GM18498 (cell line): ENCODE results near the gene ADORA1.

Experiments used
- ATAC-seq: cut with Tn5 transposase; IDR thresholded peaks from one replicate; pipeline ENCODE4 v1.9.1; 2021; ENCODE audit warnings: mild to moderate bottlenecking, moderate library complexity; ENCODE audit not compliant: unreplicated experiment

Gene ADORA1

DNA sequence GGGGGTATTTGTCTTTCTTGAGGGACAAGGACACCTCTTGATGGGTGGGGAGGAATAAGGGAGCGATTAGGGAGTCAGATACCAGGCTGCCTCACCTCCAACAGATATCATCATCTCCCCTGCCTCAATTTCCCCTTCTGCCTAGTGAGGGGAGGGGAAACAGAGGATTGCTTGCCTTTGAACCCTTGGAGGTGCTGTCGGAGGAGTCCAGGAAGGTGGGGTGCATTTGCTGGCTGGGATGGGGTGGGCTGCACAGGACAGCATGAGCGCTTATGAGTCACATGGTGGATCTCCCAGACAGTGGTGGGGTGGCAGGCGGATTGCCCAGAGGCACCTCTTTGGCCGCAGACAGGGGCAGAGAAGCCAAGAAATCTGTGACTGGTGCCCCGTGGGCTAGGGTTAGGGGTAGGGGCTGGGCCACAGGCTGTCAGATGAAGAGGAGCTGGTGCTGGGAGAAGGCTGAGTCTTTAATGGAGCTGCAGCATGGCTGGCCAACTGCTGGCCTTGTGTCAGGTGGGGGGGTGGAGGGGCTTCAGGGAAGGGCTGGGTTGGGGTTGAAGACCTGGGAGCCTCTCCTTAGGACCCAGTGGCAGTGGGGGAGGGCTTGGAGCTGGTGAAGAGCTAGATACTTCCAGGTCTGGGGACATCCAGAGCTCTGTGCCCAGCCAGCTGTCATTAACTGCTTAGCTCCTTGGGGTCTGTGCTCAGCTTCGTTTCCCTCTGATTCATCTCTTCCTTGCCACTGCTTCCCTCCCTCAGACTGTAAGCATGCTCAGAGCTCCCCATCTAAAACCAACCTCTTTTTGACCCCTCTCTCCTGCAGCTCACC lies 7.0 kb upstream of the ADORA1 start:
- ATAC-seq, result no peak

DNA sequence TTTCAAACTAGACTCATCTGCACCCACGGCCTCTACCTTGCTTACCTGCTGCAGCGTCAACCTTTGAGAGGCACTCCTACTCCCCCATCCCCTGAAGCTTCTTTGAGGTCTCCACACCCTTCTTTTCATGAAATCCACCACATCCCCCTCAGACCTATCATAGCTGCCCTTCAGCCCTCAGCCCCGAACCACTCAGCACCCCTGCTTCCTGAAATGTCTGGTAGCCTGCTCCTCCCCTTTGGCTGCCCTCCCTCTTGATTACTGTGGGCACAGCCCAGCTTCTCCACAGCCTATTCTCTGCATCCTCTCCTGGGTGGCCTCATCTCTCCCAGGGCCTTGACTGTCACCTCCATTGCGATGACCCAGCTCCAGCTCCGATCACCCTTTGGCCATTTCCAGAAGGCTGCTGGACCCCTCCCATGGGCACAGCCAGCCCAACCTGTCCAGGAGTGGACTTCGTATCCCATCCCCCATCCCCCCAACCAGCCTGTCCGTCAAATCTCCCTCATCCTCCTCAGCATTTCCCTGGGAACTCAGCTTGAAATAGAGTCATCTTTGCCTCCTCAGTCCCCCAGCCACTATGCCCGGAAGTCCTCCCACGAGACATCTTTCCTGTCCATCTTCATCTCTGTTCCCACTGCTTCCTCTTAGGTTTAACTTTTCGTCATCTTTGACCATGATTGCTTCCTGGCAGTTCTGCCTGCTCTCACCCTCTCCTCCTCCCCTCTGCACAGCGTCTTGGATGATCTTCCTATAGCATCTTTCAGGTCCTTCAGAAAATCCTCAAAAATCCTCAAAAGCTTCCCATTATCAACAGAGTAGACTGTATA lies 6.1 kb upstream of the ADORA1 start:
- ATAC-seq, result no peak

DNA sequence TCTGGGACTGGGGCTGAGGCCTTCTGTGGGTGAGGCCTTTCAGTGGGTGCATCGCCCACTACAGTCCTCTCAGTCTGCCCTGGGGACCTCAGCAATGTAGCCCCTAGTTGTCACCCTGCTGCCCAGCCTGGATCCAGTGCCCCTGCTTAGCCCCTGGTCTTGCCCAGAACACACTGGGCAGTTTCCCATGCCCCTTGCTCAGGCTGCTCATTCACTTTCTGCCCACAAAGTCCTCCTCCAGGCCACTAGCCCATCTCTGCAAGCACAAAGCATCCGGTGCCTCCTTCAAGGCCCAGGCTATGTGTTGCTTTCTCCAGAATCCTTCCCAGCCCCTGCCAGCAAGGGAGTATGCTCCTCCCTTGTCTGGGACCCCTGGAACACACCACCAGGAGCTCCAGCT lies 5.4 kb upstream of the ADORA1 start:
- no peak for ATAC-seq

DNA sequence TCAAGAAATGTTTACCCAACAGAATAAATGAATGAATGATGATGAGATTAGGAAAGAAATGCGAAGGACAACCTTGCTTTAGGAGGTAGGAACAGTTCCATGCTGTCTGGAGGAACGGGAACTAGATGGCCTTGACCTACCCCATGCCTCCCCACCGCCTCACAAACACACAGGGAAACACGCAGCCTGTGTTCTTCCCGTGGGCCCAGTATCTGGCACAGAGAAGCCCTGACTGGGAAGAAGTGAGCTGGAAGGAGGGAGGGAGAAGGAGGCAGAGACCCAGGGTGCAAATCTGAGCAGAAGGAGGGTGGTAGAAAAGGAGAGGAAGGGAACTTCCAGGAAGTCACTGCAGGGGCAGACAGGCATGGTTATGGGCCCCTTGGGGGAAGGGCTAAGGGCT lies 3.5 kb upstream of the ADORA1 start:
- no peak for ATAC-seq

DNA sequence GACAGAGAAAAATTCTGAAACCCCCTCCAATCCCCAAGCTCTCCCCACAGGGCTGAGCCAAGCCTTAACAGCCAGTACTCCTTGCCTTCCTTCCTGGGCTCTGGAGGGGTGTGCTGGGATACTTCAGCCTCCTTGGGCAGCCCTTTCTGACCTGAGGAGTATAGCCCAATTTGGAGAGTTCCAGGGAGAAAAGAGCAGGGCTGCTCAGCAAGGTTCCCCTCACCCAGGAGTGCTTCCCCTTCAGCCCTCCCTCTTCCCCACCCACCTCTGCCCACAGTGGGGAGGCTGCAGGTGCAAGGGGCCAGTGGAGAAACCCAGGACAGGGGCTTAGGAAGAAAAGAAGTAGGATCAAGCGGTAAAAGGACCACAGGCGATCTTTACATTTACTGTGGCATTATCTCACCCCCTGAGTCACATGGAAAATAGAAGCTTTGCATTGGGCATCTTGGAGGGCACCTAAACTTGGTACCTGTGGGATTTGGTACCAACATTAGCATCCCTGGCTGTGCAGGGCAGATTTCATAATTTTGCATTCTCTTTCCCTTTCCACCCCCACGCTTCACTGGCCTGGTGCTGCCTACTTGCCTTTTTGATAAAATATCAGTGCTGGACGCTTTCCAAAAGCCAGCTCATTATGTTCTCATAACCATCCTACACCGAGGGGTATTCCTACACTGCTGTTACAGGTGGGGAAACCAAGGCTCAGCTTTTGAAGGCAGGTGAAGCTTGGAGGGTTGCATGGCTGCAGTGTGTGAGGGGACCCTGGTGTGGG lies 2.8 kb upstream of the ADORA1 start:
- ATAC-seq, result no peak

DNA sequence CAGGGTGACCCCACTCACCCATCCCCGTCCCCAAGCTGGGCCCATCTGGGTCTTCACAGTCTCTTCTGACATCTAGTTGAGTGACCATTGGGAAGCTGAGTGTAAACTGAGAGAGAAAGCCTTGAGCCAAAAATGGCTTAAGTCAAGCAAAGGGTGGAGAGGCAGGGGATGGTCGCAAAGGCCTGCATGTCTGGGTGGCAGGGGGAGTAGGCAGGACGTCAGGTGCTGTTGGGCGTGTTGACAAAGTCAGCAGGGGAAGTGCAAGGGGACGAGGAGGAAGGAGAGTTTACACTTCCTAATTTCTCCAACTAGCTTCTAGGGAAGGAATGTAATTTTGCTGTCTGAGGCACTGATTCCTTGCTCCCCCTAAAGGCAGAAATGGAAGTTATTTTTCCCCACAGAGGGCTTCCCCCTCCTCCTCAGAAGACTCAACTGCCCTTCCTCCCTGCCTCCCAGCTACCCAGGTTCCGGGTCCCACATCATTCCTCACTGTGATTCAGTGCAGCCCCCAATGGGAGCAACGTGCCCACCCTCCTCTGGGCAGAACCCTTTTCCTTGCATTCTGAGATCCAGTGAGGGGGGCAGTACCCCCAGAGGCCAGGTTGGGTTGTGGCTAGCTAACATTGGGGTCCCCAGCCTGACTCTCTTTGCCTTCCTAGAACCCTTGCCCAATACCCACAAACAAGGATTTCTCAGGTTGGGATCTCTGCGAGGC lies 1.2 kb upstream of the ADORA1 start:
- ATAC-seq, result no peak

DNA sequence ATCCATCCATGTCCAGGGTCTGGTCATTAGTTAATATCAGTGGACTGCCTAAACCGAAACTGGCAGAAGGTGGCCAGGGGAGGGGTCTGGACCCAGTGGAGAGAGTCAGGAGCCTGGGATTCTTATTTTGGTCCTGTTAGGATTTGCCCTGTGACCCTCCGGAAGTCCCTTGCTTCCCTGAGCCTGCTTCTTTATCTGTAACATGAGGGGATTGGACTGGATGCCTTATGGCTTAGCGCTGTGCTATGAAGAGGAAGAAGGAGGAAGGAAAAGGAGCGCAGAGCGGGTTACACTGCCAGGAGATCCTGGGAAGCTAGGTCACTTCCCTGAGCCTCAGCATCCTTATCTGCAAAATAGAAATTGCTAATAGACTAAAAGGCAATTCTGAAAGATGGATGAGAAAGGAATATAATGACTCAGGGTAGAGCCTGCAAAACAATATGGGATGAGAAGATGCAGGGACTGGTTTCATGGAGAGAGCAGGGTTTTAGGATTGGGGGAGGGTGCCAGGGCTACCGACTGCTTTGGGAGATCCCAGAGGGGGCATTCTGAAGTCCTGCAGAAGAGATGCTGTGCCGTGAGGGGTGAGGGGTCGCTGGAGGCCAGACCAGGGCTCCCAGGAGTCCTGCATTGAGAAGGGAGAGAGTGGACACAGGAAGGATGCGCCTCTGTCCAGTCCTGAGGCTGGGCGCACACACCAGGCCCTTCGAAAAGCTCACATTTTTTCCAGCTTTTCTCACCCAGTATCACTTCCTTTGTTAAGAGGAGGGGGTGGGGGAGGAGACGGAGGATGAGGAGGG lies 460 bp upstream of the ADORA1 start:
- no peak for ATAC-seq

DNA sequence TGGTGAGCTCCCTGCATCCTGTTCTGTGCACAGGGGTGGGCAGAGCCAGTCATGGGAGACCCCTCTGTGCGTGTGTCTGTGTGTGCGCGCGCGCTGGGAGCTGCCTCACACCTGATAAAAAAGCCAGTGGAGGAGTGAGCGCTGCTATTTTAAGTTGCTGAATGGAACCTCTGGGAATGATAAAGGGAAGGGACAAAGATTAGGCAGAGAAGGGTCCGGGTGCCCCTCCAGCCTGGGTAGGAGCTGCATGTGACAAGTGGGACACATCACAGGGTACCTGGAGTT lies 847 bp downstream of the ADORA1 start:
- ATAC-seq, result no peak

DNA sequence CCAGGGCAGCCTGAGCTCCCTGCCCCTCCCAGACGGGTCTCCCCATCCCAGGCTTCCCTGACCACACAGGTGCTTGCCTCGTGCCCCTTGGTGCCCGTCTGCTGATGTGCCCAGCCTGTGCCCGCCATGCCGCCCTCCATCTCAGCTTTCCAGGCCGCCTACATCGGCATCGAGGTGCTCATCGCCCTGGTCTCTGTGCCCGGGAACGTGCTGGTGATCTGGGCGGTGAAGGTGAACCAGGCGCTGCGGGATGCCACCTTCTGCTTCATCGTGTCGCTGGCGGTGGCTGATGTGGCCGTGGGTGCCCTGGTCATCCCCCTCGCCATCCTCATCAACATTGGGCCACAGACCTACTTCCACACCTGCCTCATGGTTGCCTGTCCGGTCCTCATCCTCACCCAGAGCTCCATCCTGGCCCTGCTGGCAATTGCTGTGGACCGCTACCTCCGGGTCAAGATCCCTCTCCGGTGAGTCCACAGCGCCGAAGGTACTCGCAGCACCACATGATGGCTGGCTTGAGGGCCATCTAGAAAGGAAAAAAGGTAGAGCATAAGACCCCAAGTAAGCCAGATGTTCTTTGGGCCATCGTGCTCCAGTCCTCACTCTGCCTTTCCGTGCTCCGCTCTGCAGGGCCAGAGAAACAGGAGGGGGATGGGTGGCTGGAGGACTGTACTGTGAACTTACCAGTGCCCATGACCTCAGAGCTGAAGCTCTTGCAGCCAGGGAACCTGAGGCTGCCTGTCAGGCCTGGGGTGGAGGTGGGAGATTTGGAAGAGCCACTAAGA lies 1.4 kb downstream of the ADORA1 start:
- ATAC-seq, result no peak

DNA sequence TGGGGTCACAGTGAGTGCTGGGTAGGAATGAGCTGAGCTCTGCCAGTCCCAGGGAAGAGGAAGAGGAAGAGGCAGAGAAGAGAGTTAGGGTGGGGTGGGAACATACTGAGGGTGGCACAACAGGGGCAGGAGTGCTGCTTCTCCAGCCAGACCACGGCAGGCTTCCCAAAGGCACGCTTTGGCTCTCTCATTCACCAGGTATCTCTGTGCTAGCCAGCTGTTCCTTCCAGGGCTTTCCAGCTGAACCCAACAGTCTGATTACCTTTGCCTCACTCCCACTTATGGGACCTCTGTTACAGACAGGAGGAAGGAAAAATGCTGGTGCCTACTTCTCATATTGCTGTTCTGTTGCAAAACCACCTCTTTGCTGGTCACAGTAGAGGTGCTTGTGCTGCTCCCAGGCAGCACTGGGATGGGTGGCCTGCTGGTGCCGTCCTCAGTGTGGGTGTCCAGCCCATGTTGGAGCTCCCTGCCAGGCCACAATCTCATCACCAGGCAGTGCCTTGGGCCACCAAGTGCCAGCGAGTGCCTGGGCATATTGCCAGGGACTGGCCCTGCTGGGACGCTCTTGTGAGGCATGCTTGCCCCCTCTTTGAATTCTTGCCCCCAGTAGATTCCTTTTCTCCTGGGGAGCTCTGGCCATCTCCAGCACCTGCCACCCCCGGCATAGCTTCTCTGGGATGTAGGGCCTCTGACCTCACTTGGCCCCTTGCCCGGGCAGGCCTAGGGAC lies 2.1 kb downstream of the ADORA1 start:
- ATAC-seq, result no peak

DNA sequence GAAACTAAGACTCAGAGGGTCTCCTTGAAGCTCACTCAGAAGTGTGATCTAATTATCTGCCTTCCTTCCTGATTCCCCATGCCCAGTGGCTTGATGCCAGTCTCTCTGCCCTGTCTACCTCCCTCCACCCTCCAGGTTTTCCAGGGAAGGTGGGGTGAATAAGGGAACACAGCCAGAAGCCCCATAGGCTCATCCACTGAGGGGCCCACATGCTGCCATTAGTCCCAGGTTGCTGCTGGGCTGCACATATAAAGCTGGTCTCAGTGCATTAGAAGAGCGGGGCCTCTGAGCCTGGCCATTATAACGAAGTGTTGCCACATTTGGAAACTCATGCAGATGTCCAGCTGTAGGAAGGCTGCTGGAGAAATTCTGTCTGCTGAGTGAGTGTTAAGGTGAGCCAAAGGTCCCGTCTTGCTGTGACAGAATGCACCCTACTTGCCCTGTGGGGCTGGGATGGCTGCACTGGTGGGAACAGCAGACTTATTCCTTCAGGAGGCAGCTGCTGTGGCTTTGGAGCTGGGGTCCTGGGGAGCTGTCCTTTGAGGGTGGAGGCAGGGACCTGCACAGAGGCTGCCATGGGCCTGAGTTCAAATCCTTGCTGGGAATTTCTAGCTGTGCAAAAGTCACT lies 2.9 kb downstream of the ADORA1 start:
- ATAC-seq, result no peak

DNA sequence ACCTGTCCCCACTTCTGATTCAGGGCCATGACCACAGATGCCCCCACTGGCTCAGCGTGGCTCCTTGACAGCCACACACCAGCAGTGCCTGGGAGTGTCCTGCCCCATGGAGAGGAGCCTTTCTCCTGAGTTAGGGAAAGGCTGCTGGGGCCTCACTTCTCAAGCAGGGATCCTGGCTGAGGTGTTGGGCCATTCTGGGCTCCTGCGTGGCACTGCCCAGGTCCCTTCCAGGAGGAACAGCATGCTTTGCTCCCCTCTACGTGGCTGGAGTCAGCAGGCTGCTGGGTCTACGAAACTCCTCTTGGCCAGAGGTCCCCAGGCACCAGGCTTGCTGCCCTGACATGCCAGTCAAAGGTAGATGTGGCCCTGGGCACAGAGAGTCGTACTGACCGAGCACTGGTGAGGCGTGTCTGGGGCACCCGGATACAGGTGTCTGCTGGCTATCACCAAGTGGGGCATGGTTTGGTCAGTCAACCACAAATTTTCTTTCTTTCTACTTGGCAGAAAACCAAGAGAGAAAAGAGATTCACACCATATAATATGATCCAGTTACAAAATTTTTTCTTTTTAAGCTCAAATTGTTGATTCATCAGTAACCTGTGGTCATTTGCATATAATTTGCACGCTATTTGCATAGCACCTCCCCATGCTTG lies 4.1 kb downstream of the ADORA1 start:
- no peak for ATAC-seq

DNA sequence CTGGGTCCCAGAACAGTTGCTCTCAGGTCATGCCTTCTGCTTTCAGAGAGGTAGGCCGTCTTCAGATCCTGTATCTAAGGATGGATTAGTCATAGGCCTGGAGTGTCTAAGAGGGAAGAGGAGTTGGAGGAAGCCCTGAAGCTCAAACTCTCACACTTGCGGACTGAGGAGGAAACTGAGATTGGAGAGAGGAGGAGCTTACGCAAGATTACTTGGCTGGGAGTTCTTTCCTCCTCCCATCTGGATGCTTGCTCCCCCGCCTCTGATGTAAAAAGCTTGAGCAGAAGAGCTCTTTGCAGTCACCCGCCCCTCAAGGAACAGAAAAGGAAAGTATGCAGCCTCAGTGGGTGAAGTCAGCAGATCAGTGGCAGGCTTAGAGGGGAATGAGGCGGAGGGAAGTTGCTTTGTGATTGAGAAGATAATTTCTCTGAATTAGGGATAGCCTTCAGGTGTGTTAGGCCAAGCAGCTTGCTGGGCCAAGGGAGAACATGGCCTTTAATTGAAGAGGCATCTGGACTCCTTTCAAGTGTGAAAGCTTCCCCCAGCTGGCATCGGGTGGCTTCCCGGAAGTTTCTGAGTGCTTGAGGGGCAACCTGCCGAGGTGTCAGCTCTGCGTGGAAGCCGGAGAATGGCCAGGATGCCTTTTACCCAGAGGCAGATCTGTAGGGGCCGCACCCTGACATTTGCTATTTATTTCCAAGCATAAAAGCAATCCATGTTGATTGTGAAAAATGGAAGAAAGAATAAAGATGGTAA lies 6.6 kb downstream of the ADORA1 start:
- ATAC-seq, result no peak

DNA sequence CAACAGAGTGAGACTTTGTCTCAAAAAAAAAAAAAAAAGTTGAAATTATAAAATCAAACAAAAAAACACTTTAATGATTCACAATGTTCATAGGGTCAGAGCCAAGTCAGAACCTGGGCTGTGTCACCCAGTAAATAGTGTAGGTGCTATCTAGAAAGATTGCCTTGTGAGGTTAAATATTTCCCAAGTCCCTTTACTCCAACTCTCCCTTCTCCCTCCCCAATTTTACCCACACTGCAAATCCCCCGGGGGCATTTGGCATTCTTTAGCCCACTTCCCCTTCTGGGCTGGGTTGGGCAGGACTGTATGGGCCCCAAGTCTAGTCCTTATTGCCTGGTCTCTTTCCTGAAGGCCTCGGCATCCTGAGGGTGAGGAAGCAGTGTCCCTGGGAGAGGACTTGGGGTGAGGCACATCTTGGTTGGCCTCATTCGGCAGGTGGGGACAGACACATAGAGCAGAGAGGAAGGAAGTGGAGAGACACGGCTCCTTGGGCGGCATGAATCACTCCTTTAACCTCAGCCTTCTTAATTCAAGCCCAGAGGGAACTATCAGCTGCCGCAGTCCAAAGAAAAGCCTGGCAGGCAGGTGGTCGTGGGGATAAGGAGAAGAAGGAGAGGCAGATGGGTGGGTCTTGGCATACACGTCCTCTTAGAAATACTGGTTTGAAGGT lies 8.2 kb downstream of the ADORA1 start:
- no peak for ATAC-seq

DNA sequence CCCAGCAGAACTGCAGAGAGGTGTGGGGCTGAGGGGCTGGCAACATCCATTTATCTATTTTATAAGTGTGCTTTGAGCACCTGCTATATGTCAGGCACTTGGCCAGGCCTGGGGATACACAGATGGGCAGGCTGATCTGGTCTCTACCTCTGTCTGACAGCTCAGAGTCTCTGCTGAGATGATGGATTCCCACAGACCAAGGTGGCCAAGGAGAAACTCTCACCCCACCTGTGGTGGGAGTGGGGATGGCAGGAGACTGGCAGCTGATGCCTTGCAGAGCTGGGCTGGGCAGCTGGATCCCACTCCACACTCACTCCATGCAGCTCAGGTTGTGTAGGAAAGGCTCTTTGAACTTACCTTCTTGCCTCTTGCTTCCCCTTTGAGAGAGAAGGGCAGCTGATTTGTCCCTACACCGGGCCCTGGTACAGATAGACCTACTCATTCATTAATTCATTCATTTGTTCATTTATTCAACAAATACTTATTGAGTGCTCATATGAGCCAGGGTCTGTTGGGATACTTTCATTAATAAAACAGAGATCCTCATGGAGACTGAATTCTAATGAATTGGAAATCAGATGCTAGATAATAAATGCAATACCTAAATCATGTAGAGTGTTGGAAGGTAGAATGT lies 9.0 kb downstream of the ADORA1 start:
- ATAC-seq, result no peak

DNA sequence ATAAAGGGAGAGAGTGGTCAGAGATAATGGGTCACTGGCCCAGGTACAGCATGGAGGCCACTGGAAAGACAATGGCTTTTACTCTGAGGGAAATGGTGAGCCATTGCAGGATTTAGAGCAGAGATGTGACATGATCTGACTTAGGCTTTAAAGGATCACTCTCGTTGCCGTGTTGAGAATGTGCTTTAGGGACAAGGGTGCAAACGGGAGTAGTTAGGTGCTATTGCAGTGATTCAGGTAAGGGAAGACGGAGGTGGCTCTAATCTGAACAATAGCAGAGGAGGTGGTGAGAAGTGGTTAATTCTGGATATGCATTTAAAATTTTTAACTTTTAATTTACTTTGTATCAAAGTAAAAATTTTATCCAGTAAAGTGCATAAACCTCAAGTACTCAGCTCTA lies 9.8 kb downstream of the ADORA1 start:
- ATAC-seq, result no peak
